Lower leg skin (tissue), 3 donors: ENCODE data around the gene TMLHE.

Experiments
- CTCF ChIP-seq, 3 donors: fragments of 450-650 bp; IDR thresholded peaks; one replicate each; pipeline ENCODE4 v1.5.1; 2016; ENCODE audit warnings: antibody characterized with exemption in 3 of 3, mild to moderate bottlenecking in 3 of 3, moderate library complexity in 2 of 3
- POLR2A ChIP-seq, 2 donors: fragments of 450-650 bp; IDR thresholded peaks; one replicate each; pipeline ENCODE4 v1.6.1; 2016 to 2017; ENCODE audit warnings: antibody characterized with exemption in 2 of 2, mild to moderate bottlenecking in 1 of 2, moderate library complexity in 1 of 2

DNA sequence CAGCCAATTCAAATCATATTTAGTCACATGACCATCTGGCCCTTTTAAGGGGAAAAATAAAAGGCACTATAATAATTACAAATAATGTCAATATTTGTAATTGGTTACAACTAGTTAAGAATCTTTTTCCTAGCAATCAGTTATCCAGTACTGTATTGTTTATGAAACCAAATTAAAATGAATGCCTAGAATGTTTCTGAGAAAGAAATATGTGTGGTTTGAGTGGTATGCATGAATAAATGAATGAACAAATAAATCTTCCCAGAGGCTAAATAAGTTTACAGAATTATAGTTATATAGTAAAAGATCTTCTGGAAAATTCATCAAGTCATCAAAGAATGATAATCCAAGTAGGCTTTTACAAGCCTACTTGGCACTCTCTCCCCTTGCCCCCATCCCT is 98.5 kb downstream of the TMLHE start:
- TF ChIP-seq CTCF (IDR thresholded peaks at IDR 0.05): no peak
- TF ChIP-seq POLR2A (IDR thresholded peaks at IDR 0.05): no peak
